NOMO-1 (cell line): ENCODE measurements around the gene ZNF267.
"Not testable (repeated sequence)": the region's sequence is repeated elsewhere in the genome, so short reads cannot be mapped to it uniquely, and the experiment has no call there.

ENCODE experiments used
- DNase-seq, 2 experiments: peaks; one replicate each; lab custom pipeline; 2025; ENCODE audit not compliant: unreplicated experiment in 2 of 2; lab: John Stamatoyannopoulos, UW

The ZNF267 gene

DNA sequence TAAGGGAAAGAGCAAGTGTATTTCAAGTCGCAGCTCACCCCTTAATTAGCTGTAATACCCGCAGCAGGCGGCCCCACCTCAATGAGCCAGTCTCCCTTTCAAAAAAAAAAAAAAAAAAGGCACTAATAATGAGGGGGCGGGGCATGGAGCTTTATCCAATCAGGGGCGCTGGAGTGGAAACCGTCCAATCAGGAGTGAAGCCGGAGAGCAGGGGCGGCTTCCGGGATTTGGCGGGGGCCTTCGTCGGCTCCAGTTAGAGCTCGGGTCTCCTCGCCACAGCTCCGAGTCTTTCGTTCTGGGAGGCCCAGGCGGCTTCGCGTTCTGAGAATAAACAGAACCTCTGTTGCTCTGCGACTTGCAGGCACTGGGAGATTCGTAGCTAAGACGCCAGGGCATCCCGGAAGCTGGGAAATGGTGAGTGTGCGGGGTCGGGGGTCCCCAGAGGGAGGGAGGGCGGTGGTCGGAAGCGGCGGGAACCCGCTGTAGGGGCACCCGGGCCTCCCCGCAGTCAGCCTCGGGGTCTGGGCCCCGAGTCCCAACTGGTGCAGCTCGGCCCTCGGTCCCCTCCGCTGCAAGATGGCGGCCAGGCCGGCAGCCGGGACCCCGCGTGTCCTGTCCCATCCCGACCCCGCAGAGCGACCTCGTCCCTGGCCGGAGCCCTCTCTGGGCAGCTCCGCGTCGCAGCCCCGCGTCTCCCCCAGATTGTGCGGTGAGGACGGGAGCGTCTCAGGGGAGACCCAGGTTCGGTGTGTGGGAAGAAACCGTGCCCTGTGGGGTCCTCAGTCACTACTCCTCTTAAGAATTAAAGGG, at the start of gene ZNF267:
Gene ZNF267, plus strand, starts transcription at position 252 of the 810 bp plus-strand sequence. Its CDS starts 160 bp downstream, at position 412.
- peak; percentile 80 to 85 for DNase-seq

- DNase-seq = no peak
Measured at GRCh38 chr16:31833047-31833446, 40.6 kb upstream of the ZNF267 start.

GRCh38 chr16:31836396-31836795, 37.2 kb upstream of the ZNF267 start:
- DNase-seq = not testable (repeated sequence)

- DNase-seq = no peak
Measured at GRCh38 chr16:31842864-31843263, 30.7 kb upstream of the ZNF267 start.

- DNase-seq = not testable (repeated sequence)
Measured at GRCh38 chr16:31848572-31848971, 25.0 kb upstream of the ZNF267 start.

GRCh38 chr16:31853291-31853690, 20.3 kb upstream of the ZNF267 start:
- no peak for DNase-seq

DNA sequence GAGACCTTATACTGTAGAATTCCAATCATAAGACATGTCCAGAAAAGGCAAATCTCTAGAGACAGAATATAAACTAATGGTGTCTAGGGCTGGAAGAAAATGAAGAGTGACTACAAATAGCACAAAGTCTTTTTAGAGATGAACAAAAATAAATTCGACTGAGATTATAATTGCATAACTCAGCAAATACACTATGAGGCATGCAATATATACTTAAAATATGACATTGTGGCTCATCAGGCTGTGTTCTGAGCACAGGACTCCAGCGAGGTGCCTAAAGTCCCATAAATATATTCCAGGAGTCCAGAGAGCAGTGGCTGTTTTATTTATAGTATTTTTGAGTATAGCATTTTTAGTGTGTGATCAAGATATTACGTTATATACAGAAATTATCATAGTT, 13.1 kb upstream of the ZNF267 start:
- no peak for DNase-seq

- DNase-seq = no peak
Measured at GRCh38 chr16:31861455-31861854, 12.2 kb upstream of the ZNF267 start.

DNA sequence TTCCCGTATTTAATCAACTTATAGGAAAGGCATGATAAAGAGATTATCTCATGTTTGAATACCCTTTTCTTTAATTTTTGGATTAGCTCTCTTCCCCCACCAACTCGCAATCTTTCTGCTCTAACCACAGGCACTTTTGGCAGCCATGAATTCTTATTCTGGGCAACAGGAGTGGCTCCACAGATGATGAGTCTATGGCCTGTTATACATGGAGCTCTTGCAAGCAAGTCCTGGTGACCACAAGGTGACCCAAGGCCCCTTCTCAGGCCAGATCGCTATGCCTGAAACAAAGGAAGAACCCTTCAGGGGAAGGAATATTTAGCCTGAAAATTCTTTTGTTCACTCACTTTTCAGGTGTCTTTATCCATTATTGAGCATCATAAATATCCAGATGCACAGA, 10.8 kb upstream of the ZNF267 start:
- DNase-seq = no peak

DNA sequence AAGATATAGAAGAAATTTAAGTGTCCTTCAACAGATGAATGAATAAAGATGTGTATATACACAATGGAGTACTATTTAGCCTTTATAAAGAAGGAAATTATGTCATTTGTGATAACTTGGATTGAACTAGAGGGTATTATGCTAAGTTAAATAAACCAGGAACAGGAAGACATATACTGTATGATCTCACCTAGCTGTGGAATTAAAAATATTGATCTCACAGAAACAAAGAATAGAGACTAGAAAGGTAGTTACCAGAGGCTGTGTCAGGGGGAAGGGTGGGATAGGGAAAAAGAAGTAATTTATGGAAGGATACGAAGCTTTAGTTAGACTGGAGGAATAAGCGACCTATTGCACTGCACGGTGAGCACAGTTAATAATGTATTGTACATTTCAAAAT, 5.4 kb upstream of the ZNF267 start:
- no peak for DNase-seq

- peak in 1 of 2 experiments; percentile 71 for DNase-seq
Measured at GRCh38 chr16:31868691-31869167, 4.9 kb upstream of the ZNF267 start.

- DNase-seq = peak; percentile 92 to 96
Measured at GRCh38 chr16:31869511-31870201, 4.0 kb upstream of the ZNF267 start.

DNA sequence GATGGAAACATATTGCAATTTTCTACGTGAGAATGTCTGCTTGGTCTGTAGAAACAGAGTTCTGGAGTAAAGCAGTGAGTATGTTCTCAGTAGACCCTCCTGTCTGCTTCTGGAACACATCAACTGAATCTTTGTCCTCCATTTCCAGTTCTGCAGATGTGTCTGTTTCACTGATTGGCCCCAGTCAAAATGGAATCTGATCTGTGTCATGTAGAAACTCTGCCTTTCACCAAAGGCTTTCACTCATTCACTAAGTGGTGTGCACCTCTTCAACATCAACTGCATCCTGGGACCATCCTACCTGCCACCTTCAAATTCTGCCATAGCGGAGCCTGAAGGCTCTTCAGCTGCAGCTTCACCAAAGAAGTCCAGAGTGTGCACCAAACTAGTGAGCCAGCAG, 2.8 kb upstream of the ZNF267 start:
- DNase-seq = no peak

GRCh38 chr16:31871510-31871909, 2.1 kb upstream of the ZNF267 start:
- DNase-seq = no peak

DNA sequence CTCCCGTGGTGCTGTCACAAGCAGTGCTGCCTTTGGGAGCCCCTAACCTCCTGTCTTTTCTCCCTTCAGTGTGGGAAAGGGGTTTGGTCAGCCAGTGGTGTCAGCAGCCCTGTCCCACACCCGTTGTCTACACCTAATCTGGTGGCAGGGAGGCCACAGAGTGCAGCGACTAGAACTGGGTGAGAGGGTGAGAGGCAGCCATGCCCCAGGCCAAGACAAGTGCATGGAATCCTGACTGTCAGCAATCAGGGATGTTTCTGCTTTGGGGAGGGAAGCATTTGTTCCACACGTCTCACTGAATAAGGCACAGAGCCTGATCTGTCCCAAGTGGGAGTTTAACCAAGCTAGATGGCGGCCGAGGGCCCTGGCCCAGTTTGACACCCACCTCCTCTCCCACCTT, 1.4 kb upstream of the ZNF267 start:
- DNase-seq = no peak

- DNase-seq = peak; percentile 64 to 76
Measured at GRCh38 chr16:31874366-31875111, 932 bp downstream of the ZNF267 start.

DNA sequence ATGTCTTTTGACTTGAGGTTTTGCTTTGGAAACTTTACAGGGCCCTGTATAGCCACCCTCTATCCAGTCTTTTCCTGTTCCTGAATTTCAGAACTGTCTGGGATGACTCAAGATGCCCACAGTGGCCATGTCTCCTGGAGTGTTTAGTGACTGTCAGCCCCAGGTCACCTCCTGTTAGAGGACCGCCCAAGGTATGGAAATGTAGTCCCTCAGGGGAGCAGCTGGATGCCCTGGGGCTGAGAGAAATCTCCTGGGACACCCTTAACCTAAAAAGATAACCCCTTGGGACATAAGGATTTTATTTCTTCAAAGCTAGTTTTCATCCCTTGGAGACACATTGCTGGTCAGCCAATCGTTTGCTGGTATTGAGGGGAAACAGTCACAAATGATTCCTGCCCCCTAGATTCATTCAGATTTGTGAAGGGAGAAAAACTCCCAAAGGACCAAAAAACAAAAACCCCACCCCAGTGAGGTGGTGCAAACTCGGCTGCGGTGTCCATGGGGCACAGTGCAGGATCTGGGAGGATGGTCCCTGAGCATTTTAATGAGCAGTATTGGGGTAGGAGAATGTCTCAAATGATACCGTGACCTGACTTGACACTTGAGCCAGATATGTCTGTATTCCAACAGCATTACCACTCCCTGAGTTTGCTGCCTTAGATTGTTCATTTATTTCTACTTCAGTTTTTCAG, 1.7 kb downstream of the ZNF267 start:
- DNase-seq = no peak

- DNase-seq = no peak
Measured at GRCh38 chr16:31875928-31876547, 2.4 kb downstream of the ZNF267 start.

DNA sequence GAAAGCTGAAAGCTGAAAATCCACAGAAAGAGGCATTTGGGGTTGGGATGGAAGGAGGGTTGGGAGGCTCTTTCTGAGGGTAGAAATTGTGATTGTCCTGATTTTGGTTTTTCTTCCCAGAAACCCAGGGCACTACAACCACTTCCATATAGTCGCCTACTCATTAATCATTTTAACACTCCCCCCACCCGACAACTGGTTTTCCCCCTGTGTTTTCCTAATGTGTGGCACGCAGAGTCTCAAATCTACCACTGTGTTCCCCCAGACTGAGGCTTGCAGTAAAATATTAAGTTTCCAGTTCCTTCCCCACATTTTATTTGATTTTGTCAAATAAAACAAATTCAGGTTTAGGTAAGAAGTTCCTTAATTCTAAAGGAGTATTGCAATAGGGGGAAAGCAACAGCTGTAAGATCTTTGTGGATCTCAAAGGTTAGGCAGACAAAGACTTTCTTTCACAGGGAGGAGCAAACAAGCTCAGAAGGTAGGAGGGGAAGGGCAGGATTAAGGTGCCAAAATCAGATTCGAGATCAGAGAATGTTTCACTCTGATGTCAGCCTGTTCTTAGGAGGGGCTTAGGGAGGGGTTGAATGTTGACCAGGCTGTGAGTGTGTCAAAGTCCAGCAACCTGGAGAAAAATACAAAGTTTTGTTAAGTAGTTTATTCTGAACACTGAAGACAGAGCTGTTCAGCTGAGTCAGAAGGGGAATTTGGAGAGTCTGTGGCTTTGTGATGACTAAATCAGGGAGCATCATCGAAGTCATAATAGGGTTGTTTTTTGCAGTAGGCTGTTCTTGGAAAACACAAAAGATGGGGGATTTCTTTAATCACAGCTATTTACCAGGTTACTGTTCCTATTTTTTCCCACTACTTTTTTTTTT, 3.6 kb downstream of the ZNF267 start:
- no peak for DNase-seq
